ENCODE data around the gene WDFY2.

The WDFY2 gene

GRCh38 chr13:51608857-51609406 is 24.7 kb downstream of the WDFY2 start:
- no peak overlapping the region for H3K14ac ChIP-seq (ENCODE audit: low read length)
- H4K8ac ChIP-seq (ENCODE audit: low read depth, low read length), result no peak overlapping the region
- no peak overlapping the region for H4K91ac ChIP-seq (ENCODE audit: low read depth, low read length)
- H3K36me3 ChIP-seq (ENCODE audit: control insufficient read depth in 1 of 2, insufficient read depth in 2 of 2, low read length in 2 of 2), result no peaks in the 10 kb centered on the region
- no peak overlapping the region for H2BK12ac ChIP-seq (ENCODE audit: low read length)
- H3K4me1 ChIP-seq (ENCODE audit: control insufficient read depth in 1 of 2, insufficient read depth in 2 of 2, low read length in 2 of 2), result peaks cover 0 to 3% of the 10 kb centered on the region in 2 experiments
- no peak overlapping the region for H3K9ac ChIP-seq (ENCODE audit: low read length)
- no peak overlapping the region for H2BK120ac ChIP-seq (ENCODE audit: insufficient read depth, low read length, poor library complexity)
- DNase-seq, result no peak
- no peak overlapping the region for H3K4me3 ChIP-seq (ENCODE audit: low read depth, low read length)
- no CpG with 5 or more reads among the region's 2 CpGs for WGBS (ENCODE audit: extremely low coverage, insufficient coverage, insufficient read length)
- no peak overlapping the region for H2BK5ac ChIP-seq (ENCODE audit: low read depth, low read length, poor library complexity)
- no peak overlapping the region for H2AFZ ChIP-seq (ENCODE audit: insufficient read depth, low read length, poor library complexity)
- H3K23ac ChIP-seq (ENCODE audit: low read length), result no peak overlapping the region
- H3K18ac ChIP-seq (ENCODE audit: low read length), result no peak overlapping the region
- H3K27ac ChIP-seq (ENCODE audit: low read depth, low read length), result no peak overlapping the region
- no peak overlapping the region for H2AK5ac ChIP-seq (ENCODE audit: low read length)
- H3K4ac ChIP-seq (ENCODE audit: low read depth, low read length), result no peak overlapping the region
- H3K79me1 ChIP-seq (ENCODE audit: low read length), result no peaks in the 10 kb centered on the region
- H3K79me2 ChIP-seq (ENCODE audit: control insufficient read depth, insufficient read depth, low read length, poor library complexity), result peaks cover 3% of the 10 kb centered on the region
- no peak overlapping the region for H4K12ac ChIP-seq (ENCODE audit: low read depth, low read length)
- H3K27me3 ChIP-seq (ENCODE audit: insufficient read depth, low read length), result no peaks in the 10 kb centered on the region
- H3K9me3 ChIP-seq (ENCODE audit: insufficient read depth, low read depth, low read length), result no peaks in the 10 kb centered on the region
- no peak overlapping the region for H3K4me2 ChIP-seq (ENCODE audit: low read length)

- H4K91ac ChIP-seq (ENCODE audit: low read depth, low read length), result no peak overlapping the region
- H4K8ac ChIP-seq (ENCODE audit: low read depth, low read length), result no peak overlapping the region
- H3K14ac ChIP-seq (ENCODE audit: low read length), result no peak overlapping the region
- H3K18ac ChIP-seq (ENCODE audit: low read length), result no peak overlapping the region
- H3K4me1 ChIP-seq (ENCODE audit: control insufficient read depth in 1 of 2, insufficient read depth in 2 of 2, low read length in 2 of 2), result peaks cover 0 to 3% of the 10 kb centered on the region in 2 experiments
- H3K9ac ChIP-seq (ENCODE audit: low read length), result no peak overlapping the region
- H2AK5ac ChIP-seq (ENCODE audit: low read length), result no peak overlapping the region
- H2BK5ac ChIP-seq (ENCODE audit: low read depth, low read length, poor library complexity), result no peak overlapping the region
- no peak overlapping the region for H3K4me2 ChIP-seq (ENCODE audit: low read length)
- H3K36me3 ChIP-seq (ENCODE audit: control insufficient read depth in 1 of 2, insufficient read depth in 2 of 2, low read length in 2 of 2), result no peaks in the 10 kb centered on the region
- H2BK12ac ChIP-seq (ENCODE audit: low read length), result no peak overlapping the region
- WGBS (ENCODE audit: extremely low coverage, insufficient coverage, insufficient read length), result no CpG with 5 or more reads among the region's 3 CpGs
- H2AFZ ChIP-seq (ENCODE audit: insufficient read depth, low read length, poor library complexity), result no peak overlapping the region
- no peaks in the 10 kb centered on the region for H3K79me1 ChIP-seq (ENCODE audit: low read length)
- no peak overlapping the region for H3K4ac ChIP-seq (ENCODE audit: low read depth, low read length)
- H4K12ac ChIP-seq (ENCODE audit: low read depth, low read length), result no peak overlapping the region
- no peaks in the 10 kb centered on the region for H3K9me3 ChIP-seq (ENCODE audit: insufficient read depth, low read depth, low read length)
- no peaks in the 10 kb centered on the region for H3K27me3 ChIP-seq (ENCODE audit: insufficient read depth, low read length)
- H2BK120ac ChIP-seq (ENCODE audit: insufficient read depth, low read length, poor library complexity), result no peak overlapping the region
- no peak overlapping the region for H3K27ac ChIP-seq (ENCODE audit: low read depth, low read length)
- DNase-seq, result no peak
- no peak overlapping the region for H3K23ac ChIP-seq (ENCODE audit: low read length)
- H3K79me2 ChIP-seq (ENCODE audit: control insufficient read depth, insufficient read depth, low read length, poor library complexity), result peaks cover 2% of the 10 kb centered on the region
- H3K4me3 ChIP-seq (ENCODE audit: low read depth, low read length), result no peak overlapping the region
These were observed 28.6 kb downstream of the WDFY2 start for GRCh38 chr13:51612867-51613266.

GRCh38 chr13:51613535-51613934 is 29.3 kb downstream of the WDFY2 start:
- Histone ChIP-seq H3K14ac (ENCODE audit: low read length) (no peak overlapping the region), H3K9ac (ENCODE audit: low read length) (no peak overlapping the region), H3K9me3 (ENCODE audit: insufficient read depth, low read depth, low read length) (no peaks in the 10 kb centered on the region), H3K23ac (ENCODE audit: low read length) (no peak overlapping the region), H2BK120ac (ENCODE audit: insufficient read depth, low read length, poor library complexity) (no peak overlapping the region), H4K8ac (ENCODE audit: low read depth, low read length) (no peak overlapping the region), H4K91ac (ENCODE audit: low read depth, low read length) (no peak overlapping the region), H3K4me2 (ENCODE audit: low read length) (no peak overlapping the region), H3K4me3 (ENCODE audit: low read depth, low read length) (no peak overlapping the region), H2AFZ (ENCODE audit: insufficient read depth, low read length, poor library complexity) (no peak overlapping the region), H3K27me3 (ENCODE audit: insufficient read depth, low read length) (no peaks in the 10 kb centered on the region), H3K4me1 (ENCODE audit: control insufficient read depth in 1 of 2, insufficient read depth in 2 of 2, low read length in 2 of 2) (no peaks in the 10 kb centered on the region), H3K79me2 (ENCODE audit: control insufficient read depth, insufficient read depth, low read length, poor library complexity) (peaks cover 2% of the 10 kb centered on the region), H3K27ac (ENCODE audit: low read depth, low read length) (no peak overlapping the region), H2BK5ac (ENCODE audit: low read depth, low read length, poor library complexity) (no peak overlapping the region), H2BK12ac (ENCODE audit: low read length) (no peak overlapping the region), H4K12ac (ENCODE audit: low read depth, low read length) (no peak overlapping the region), H3K79me1 (ENCODE audit: low read length) (no peaks in the 10 kb centered on the region), H3K36me3 (ENCODE audit: control insufficient read depth in 1 of 2, insufficient read depth in 2 of 2, low read length in 2 of 2) (no peaks in the 10 kb centered on the region), H2AK5ac (ENCODE audit: low read length) (no peak overlapping the region), H3K4ac (ENCODE audit: low read depth, low read length) (no peak overlapping the region), H3K18ac (ENCODE audit: low read length) (no peak overlapping the region)
- WGBS (ENCODE audit: extremely low coverage, insufficient coverage, insufficient read length), result no CpG with 5 or more reads among the region's 2 CpGs
- DNase-seq, result no peak

GRCh38 chr13:51614350-51614786 is 30.1 kb downstream of the WDFY2 start:
- no peaks in the 10 kb centered on the region for H3K9me3 ChIP-seq (ENCODE audit: insufficient read depth, low read depth, low read length)

More at GRCh38 chr13:51614350-51614786, 30.1 kb downstream of the WDFY2 start:
- Histone ChIP-seq H4K8ac (ENCODE audit: low read depth, low read length) (no peak overlapping the region), H3K36me3 (ENCODE audit: control insufficient read depth in 1 of 2, insufficient read depth in 2 of 2, low read length in 2 of 2) (no peaks in the 10 kb centered on the region), H3K4me2 (ENCODE audit: low read length) (no peak overlapping the region), H3K27me3 (ENCODE audit: insufficient read depth, low read length) (no peaks in the 10 kb centered on the region), H2AFZ (ENCODE audit: insufficient read depth, low read length, poor library complexity) (no peak overlapping the region), H2BK5ac (ENCODE audit: low read depth, low read length, poor library complexity) (no peak overlapping the region), H3K4ac (ENCODE audit: low read depth, low read length) (no peak overlapping the region), H2BK120ac (ENCODE audit: insufficient read depth, low read length, poor library complexity) (no peak overlapping the region), H3K4me1 (ENCODE audit: control insufficient read depth in 1 of 2, insufficient read depth in 2 of 2, low read length in 2 of 2) (no peaks in the 10 kb centered on the region), H2BK12ac (ENCODE audit: low read length) (no peak overlapping the region), H2AK5ac (ENCODE audit: low read length) (no peak overlapping the region), H3K4me3 (ENCODE audit: low read depth, low read length) (no peak overlapping the region), H3K79me2 (ENCODE audit: control insufficient read depth, insufficient read depth, low read length, poor library complexity) (peaks cover 2% of the 10 kb centered on the region), H4K91ac (ENCODE audit: low read depth, low read length) (no peak overlapping the region), H3K14ac (ENCODE audit: low read length) (no peak overlapping the region), H3K9ac (ENCODE audit: low read length) (no peak overlapping the region), H3K18ac (ENCODE audit: low read length) (no peak overlapping the region), H3K27ac (ENCODE audit: low read depth, low read length) (no peak overlapping the region), H4K12ac (ENCODE audit: low read depth, low read length) (no peak overlapping the region), H3K23ac (ENCODE audit: low read length) (no peak overlapping the region), H3K79me1 (ENCODE audit: low read length) (no peaks in the 10 kb centered on the region)
- DNase-seq, result peak; percentile 11 to 51
- WGBS (ENCODE audit: extremely low coverage, insufficient coverage, insufficient read length), result no CpG with 5 or more reads among the region's 8 CpGs

Data from trophoblast cell (in vitro differentiated cells and primary cell).